H54 (cell line): ENCODE results near the gene GPR107.
A peak's percentile ranks its signal among the peaks of the same experiment; 100 is the strongest.

Source experiments
- DNase-seq: peaks from one replicate; pipeline ENCODE4 v3.0.0; 2011; ENCODE audit warnings: low spot score, mixed read lengths; ENCODE audit not compliant: insufficient read length
- FAIRE-seq: peaks from 3 replicates; lab custom pipeline; 2011; peaks lifted over from hg19 to GRCh38; lab: Jason Lieb, UNC
- POLR2A ChIP-seq: IDR thresholded peaks from 2 replicates; pipeline ENCODE4 v1.6.1; 2011; ENCODE audit warnings: low read depth, mild to moderate bottlenecking, low read length

Gene GPR107

GRCh38 chr9:130137081-130137640, 83.5 kb downstream of the GPR107 start:
- TF ChIP-seq POLR2A = no peak
- no peak for FAIRE-seq
- DNase-seq = no peak

- TF ChIP-seq POLR2A = no peak
- DNase-seq = no peak
- FAIRE-seq = no peak
These were observed 84.0 kb downstream of the GPR107 start for GRCh38 chr9:130137641-130138081.

GRCh38 chr9:130138171-130138653, 84.5 kb downstream of the GPR107 start:
- FAIRE-seq (no peak), DNase-seq (peak; percentile 12)
- TF ChIP-seq POLR2A = no peak

GRCh38 chr9:130138791-130139190, 85.1 kb downstream of the GPR107 start:
- FAIRE-seq (no peak), DNase-seq (no peak)
- TF ChIP-seq POLR2A = no peak

GRCh38 chr9:130139251-130139650, 85.5 kb downstream of the GPR107 start:
- no peak for DNase-seq
- TF ChIP-seq POLR2A = no peak
- FAIRE-seq = no peak

- FAIRE-seq = no peak
- DNase-seq = no peak
- TF ChIP-seq POLR2A = no peak
These were observed 87.0 kb downstream of the GPR107 start for GRCh38 chr9:130140706-130141105.

- TF ChIP-seq POLR2A = no peak
- no peak for FAIRE-seq
- no peak for DNase-seq
These were observed 88.3 kb downstream of the GPR107 start for GRCh38 chr9:130142056-130142455.

GRCh38 chr9:130142641-130143040, 88.9 kb downstream of the GPR107 start:
- no peak for FAIRE-seq
- no peak for DNase-seq
- TF ChIP-seq POLR2A = no peak

GRCh38 chr9:130143279-130143893, 89.7 kb downstream of the GPR107 start:
- DNase-seq (no peak), FAIRE-seq (no peak)
- TF ChIP-seq POLR2A = no peak

- TF ChIP-seq POLR2A = no peak
- DNase-seq = no peak
- no peak for FAIRE-seq
These were observed 90.3 kb downstream of the GPR107 start for GRCh38 chr9:130143958-130144366.

- no peak for TF ChIP-seq POLR2A
- no peak for DNase-seq
- FAIRE-seq = no peak
These were observed 91.0 kb downstream of the GPR107 start for GRCh38 chr9:130144703-130145102.

GRCh38 chr9:130145658-130146057, 92.0 kb downstream of the GPR107 start:
- FAIRE-seq = no peak
- DNase-seq = no peak

GRCh38 chr9:130147198-130147597, 93.5 kb downstream of the GPR107 start:
- no peak for DNase-seq
- FAIRE-seq = no peak
- no peak for TF ChIP-seq POLR2A

More at GRCh38 chr9:130145658-130146057, 92.0 kb downstream of the GPR107 start:
- TF ChIP-seq POLR2A = no peak

- FAIRE-seq = no peak
- no peak for TF ChIP-seq POLR2A
- no peak for DNase-seq
These were observed 94.2 kb downstream of the GPR107 start for GRCh38 chr9:130147910-130148309.

GRCh38 chr9:130149031-130149430, 95.3 kb downstream of the GPR107 start:
- DNase-seq (no peak), FAIRE-seq (no peak)
- TF ChIP-seq POLR2A = no peak
